HG03460 (cell line): ENCODE data around the gene SYCN.

ENCODE experiments used
- ATAC-seq: cut with Tn5 transposase; IDR thresholded peaks from one replicate; pipeline ENCODE4 v1.9.1; 2021; ENCODE audit not compliant: unreplicated experiment

Gene SYCN

DNA sequence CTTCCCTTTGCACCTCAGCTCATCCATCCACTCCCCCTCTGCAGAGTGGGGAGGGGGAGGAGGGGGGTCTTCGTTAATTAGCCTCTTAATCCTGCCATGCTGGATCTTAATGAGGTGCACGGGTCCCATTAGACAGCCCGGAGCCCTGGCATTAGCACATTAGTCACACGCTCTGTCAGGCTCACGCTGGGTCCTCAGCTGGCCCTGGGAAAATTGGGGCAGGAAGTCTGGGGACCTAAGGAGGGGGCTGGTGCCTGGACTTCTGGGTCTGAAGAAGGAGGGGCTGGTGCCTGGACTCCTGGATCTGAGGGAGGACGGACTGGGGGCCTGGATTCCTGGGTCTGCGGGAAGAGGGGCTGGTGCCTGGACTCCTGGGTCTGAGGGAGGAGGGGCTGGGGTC is 7.7 kb downstream of the SYCN start:
- no peak for ATAC-seq

DNA sequence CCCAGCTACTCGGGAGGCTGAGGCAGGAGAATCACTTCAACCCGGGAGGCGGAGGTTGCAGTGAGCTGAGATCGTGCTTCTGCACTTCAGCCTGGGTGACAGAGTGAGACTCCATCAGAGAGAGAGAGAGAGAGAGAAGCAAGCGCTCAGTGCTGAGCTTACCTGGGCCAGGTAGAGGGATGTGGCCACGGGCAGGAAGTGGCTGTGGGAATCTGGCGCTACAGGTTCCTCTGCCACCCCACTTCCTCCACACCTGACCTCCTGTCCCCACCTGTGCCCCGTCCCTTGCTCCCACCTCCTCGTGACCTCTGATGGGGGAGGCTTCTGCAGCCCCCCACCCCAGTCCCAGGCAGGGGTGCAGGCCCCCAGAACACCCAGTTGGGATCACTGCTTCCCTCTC is 8.3 kb downstream of the SYCN start:
- no peak for ATAC-seq

DNA sequence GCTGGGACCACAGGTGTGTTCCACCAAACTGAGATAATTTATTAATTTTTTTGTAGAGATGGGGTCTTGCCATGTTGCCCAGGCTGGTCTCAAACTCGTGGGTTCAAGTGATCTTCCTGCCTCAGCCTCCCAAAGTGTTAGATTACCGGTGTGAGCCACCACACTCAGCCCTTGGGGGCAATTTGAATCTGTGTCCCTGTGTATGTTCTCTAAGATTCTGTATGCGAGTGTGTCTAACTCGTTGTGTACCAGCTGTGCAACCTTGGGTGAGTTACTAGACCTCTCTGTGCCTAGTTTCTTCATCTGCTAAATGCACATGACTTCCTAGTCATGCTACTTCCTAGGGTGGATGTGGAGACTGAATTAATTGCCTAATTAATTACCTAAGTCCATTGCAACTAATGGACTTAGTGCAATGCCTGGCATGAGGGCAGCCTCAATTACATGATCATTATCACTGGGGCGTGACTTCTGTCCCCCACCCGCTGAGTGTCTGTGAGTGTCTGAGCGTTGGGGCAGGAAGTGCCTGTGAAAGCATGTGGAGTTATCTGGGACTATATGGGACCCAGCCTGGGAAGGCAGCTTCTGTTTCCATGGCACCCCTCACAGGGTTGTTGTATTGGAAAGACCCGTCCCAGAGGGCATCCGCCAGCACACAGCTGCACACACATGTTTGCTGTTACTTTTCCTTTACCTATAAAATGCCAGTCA is 9.1 kb downstream of the SYCN start:
- ATAC-seq: no peak

DNA sequence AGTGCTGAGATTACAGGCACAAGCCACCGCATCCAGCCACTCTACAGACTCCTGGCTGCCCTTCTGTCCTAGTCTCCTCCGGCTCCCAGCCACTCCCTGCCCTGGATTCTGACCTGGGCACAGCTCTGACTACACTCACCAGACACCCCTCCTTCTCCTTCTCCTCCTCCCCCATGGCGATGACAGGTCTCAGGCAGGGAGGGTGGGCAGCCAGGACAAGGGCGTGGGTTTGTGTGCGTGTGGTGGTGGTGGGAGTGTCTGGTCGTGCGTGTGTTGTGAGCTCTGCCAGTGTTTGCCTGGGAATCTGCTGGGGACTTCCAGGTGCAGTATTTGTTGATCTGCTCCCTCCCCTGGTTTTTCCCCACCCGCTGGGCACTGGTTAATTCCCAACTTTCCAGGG is 10.3 kb downstream of the SYCN start:
- no peak for ATAC-seq

DNA sequence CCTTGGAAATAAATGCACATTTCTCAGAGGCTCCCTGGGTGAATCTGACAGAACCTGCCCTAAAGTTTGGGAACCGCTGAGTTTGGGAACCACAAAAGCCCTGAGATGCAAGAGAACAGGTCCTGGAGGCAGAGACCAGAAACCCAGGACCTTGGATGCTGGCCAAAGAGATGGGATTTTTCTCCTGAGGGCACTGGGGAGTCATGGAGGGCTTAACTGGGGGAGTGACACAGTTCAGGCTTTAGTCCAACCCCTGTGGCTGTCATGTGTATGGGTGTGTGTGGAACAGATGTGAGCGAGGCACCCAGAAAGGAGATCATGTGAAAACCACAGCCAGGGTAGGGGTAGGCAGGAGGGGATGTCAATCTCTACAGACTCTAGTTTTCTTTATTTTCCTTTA is 11.2 kb downstream of the SYCN start:
- no peak for ATAC-seq

DNA sequence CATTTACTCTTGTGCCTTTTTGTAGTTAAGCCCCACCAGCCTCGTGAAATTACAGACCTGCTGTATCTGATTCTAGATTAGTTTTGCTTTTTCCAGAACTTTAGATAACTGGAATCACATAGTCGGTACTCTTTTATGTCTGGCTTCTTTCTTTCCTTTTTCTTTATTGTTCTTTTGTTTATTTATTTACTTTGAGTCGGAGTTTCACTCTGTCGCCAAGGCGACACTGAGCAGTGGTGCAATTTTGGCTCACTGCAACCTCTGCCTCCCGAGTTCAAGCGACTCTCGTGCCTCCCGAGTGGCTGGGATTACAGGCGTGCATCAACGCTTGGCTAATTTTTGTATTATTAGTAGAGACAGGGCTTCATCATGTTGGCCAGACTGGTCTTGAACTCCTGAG is 13.3 kb downstream of the SYCN start:
- ATAC-seq: no peak

DNA sequence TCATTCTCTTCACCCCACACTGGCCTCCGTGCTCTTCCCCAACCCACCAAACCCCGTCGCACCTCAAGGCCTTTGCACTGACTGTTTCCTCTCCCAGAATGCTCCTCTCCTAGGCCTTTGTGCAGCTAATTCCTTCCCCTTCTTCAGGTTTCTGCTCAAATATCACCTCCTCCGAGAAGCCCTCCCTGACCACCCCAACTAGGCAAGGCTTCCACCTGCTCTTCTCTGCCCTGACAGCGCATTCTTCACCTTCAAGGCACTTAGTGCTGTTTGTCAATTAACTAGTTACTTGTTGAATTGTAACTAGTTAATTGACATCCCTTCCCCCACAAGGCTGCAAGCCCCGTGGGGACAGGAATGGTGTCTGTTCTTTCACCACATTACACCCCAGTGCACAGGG is 15.1 kb downstream of the SYCN start:
- no peak for ATAC-seq

DNA sequence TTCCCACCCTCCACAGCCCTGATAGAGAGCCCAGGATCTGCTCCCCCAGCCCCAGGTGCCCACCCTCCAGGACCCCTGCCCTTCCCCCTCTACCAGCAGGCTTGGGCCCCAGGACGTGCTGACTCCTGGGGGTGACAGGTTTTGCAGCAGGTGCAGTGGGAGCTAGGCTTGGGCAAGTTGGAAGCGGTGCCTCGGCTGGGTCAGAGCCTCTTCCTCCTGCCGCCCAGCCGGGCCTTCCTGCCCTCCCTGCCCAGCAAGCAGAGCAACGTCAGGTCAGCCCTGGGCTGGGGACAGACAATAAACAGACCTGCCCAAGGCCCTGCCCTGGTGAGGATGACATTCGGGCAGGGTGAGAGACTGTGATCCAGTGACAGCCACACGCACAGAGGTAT is 16.5 kb downstream of the SYCN start:
- ATAC-seq: no peak

DNA sequence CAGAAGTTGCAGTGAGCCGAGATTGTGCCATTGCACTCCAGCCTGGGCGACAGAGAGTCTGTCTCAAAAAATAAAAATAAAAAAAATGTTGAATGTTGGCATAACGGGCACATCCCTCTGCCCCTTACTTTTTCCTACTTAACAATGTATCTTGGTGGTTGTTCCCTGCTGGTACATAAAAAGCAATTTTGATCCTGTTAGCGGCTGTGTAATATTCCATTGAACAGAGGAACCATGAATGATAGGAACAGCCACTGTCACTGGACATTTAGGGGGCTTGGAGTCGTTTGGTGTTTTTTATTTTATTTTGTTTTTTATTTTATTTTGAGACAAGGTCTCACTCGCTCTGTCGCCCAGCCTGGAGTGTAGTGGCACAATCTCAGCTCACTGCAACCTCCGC is 17.7 kb downstream of the SYCN start:
- no peak for ATAC-seq

DNA sequence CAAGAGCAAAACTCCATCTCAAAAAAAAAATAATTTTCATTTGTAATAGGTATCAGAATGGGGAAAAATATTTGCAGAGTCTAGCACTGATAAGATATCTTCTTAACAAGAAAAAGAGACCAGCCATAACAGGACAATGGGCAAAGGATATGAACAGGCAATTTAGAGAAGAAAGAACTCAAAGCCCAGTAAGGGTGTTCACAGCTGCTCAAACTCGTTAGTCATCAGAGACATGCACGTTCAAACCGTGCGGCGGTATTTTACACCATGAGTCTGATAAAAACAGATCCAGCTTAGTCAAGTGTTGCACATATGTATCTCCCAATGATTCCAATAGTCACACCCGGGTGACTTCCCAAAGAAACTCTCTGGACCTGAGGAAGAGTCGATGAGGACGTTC is 21.0 kb downstream of the SYCN start:
- no peak for ATAC-seq

DNA sequence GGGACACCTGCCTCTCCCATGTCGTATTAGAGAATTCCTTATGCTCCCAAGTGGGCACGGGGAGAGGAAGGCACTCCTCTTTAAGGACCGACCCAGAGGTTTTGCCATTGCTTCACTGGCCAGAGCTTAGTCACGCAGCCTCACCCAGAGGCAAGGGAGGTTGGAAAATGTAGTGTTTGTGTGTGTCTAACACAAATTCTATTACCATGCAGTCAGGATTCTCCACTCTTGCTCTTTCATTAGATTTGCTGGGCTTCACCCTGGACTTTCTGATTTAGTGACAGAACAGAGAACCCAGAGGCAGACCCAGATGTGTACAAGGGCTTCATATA is 21.9 kb downstream of the SYCN start:
- ATAC-seq: no peak

DNA sequence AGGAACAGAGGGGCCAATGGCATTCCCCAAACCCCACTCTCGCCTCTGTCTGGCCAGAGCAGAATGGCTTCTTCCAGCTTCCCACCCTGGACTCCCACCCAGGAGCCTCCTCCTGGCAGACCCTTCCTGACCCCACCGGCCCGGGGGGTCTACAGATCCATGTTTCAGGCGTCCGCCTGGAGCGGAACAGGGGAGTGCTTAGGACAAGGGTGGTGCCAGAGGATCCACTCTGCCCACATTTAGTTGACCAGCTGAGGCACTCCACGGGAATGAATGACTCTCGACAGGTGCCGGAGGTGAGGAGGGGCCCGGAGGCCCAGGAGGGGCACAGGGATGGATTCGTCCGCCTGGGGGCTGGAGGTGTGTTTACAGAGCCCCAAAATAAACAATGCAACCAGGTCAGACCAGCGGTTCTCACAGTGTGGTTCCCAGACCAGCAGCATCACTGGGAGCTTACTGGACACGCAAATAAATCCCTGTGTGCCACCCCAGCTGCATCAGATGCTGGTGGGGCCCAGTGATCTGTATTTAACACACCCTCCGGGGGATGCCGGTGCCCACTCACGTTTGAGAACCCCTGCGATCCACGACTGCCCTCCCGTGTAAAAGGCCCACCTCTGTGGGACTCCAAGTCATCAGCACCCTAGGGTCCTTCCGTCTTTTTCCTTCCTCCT is 22.4 kb downstream of the SYCN start:
- no peak for ATAC-seq

DNA sequence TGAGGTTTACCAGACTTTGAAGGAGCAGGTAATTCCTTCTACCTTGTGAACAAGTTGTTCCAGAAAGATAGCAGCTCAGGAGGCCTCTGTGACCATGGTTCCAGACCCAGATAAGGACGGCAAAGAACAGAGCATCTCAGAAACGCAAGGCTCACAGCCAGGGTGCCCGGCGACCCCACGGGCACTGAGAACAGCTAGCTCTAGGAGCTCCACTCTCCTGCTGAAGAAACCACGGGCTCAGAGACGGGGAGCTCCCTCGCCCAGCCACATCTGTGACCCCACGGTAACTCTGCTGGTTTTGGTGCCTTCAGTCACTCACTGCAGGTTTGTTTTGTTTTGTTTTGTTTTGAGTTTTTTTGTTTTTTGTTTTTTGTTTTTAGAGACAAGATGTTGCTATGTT is 23.3 kb downstream of the SYCN start:
- ATAC-seq: no peak

DNA sequence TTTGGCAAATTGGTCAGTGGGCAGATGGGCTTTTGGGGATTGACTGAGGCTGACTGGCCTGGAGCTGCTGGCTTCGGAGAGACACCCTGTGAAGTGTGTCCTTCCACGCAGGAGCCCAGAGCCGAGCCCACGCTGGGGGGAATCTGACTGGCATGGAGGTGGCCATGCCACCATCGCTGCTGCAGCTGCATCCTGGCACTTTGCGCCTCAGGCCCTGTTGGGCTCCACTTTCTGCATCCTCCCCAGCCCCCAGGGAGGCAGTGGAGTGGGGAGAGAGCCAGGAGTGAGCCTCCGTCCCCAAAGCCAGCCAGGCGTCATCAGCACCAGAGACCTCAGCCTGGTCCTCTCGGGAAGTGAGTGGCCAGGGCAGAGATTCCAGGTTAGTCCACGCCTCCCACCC is 24.3 kb downstream of the SYCN start:
- no peak for ATAC-seq

DNA sequence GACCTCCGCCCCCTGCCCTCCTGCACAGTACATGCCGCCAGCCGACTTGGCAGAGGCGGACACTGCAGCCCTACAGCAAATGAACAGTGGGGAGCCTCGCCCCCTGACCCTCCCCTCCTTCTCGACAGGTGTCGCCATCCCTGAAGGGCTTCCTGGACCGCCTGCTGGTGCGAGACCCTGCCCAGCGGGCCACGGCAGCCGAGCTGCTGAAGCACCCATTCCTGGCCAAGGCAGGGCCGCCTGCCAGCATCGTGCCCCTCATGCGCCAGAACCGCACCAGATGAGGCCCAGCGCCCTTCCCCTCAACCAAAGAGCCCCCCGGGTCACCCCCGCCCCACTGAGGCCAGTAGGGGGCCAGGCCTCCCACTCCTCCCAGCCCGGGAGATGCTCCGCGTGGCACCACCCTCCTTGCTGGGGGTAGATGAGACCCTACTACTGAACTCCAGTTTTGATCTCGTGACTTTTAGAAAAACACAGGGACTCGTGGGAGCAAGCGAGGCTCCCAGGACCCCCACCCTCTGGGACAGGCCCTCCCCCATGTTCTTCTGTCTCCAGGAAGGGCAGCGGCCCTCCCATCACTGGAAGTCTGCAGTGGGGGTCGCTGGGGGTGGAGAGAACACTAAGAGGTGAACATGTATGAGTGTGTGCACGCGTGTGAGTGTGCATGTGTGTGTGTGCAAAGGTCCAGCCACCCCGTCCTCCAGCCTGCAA is 25.6 kb downstream of the SYCN start:
- ATAC-seq: no peak

DNA sequence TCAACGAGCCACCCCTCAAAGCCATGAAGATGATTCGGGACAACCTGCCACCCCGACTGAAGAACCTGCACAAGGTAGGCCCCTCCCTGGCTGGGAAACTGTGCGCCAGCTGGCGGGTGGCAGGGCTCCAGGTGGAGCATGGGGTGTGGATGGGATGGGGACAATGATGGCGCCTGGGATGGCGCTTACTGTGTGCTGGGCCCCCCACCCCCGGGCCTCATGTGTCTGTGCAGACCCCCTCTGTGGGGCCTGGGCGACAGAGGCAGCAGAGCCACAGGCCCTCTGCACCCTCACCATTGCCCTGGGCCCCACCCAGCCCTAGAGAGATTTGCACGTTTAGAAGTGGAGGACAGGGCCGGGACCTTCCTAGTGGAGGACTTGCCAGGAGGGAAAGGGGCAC is 26.3 kb downstream of the SYCN start:
- no peak for ATAC-seq

DNA sequence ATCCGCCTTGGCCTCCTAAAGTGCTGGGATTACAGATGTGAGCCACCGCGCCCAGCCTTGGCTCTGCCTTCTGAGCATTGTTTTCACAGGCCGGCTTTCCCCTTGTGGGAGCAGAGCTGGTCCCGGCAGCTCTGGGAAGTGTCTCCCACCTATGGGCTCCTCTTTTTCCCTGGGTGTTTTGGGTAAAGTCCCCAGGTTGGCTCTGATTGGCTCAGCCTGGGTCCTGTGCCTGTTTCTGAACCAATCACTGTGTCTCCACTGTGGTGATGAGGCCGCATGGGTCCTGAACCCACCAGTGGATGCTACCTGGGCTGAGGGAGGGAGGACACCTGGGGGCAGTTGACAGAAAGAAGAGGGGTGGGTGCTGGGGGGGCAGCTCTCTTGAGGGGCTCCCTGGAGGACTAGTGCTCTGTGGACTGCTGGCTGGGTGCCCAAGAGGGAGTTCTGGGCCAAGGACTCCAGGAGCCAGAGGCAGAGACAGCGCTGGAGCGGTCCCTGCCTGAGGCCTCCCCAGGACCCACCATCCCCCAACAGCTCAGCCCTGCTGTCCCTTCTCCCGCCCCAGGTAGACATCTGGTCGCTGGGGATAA is 26.9 kb downstream of the SYCN start:
- ATAC-seq: no peak

DNA sequence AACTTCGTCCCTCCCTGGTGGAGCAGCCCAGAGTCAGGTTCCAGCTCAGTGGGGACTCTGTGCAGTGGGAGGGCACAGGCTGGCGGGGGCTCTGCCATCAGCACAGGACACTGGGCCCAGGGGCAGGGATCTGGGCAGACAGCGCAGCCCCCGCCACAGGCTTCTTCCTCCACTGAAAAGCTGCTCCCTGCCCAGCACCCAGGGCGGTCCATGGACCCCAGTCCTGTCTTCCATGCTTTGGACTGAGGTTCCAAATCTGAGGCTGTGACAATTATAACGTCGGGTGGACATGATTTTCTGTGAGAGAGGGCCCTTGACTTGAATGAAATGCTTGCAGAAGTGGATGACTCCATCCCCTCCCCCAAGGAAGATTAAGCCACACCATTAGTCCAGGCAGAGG is 28.5 kb downstream of the SYCN start:
- ATAC-seq: no peak

DNA sequence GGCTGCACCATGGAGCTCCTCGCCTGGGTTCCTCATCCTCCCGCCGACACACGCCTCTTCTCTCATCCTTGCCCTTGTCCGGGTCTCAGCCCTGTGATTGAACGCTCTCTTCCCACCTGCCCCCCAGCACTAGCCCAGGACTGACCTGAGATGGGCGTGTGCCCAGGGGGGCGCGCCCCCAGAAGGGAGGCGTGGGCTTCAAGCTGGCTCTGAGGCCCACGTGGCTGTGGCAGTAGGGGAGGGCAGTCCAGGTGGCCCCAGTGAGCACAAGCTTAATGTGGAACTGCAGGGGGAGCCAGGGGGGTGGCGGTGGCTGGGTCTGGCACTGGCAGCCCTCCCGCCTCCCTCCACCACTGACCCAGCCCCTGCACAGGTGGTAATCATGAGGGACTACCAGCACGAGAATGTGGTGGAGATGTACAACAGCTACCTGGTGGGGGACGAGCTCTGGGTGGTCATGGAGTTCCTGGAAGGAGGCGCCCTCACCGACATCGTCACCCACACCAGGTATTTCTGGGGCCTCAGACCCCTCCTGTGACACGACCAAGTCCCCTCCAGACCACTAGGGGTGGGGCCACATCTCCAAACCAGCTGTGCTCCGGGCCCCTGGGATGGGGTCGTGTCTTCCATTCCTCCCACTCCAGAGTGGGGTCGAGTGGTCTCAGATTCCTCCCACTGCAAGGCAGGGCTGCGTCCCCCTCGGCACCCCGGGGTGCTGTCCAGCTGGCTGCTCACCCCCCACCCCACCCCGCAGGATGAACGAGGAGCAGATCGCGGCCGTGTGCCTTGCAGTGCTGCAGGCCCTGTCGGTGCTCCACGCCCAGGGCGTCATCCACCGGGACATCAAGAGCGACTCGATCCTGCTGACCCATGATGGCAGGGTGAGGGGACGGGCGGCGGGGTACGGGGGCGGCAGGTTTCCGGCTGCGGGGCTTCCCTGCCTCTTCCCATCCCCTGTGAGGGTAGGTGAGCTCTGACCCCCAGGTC is 29.2 kb downstream of the SYCN start:
- ATAC-seq: no peak

DNA sequence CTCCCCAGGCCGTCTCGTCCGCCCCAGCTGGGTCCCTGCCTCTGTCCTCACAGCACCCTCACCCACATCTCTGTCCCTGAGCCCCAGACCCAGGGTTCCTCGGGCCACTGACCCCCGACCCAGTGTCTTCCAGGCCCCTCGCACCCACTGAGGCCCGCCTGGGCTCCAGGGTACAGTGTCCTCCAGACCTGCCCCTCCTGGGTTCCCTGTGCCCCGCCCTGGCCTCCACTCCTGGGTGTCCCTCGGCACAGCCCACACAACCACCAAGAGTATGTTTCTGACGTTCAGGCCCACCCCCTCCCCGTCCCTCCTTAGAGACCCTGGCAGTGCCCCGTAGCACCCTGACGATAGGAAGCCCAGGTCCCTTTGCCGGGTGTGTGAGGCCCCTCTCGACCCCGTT is 29.9 kb downstream of the SYCN start:
- no peak for ATAC-seq

DNA sequence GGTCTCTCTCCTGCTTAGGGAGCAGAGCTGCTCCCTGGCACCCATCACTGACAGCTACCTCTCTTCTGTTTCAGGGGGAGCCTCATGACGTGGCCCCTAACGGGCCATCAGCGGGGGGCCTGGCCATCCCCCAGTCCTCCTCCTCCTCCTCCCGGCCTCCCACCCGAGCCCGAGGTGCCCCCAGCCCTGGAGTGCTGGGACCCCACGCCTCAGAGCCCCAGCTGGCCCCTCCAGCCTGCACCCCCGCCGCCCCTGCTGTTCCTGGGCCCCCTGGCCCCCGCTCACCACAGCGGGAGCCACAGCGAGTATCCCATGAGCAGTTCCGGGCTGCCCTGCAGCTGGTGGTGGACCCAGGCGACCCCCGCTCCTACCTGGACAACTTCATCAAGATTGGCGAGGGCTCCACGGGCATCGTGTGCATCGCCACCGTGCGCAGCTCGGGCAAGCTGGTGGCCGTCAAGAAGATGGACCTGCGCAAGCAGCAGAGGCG is 30.5 kb downstream of the SYCN start:
- ATAC-seq: no peak
